IPS DF 4.7 (cell line): ENCODE results near the gene SMIM44.

ENCODE experiments used
- DNase-seq: peaks from one replicate; pipeline ENCODE4 v3.0.0-alpha.2; 2013; ENCODE audit warnings: low spot score; ENCODE audit errors: extremely low read depth

SMIM44 gene

GRCh38 chr19:3441986-3442329 lies 41.3 kb downstream of the SMIM44 start:
- no peak for DNase-seq

GRCh38 chr19:3441089-3441985 lies 41.9 kb downstream of the SMIM44 start:
- DNase-seq: no peak

- no peak for DNase-seq
Observed at GRCh38 chr19:3440082-3440481, 43.2 kb downstream of the SMIM44 start.

DNA sequence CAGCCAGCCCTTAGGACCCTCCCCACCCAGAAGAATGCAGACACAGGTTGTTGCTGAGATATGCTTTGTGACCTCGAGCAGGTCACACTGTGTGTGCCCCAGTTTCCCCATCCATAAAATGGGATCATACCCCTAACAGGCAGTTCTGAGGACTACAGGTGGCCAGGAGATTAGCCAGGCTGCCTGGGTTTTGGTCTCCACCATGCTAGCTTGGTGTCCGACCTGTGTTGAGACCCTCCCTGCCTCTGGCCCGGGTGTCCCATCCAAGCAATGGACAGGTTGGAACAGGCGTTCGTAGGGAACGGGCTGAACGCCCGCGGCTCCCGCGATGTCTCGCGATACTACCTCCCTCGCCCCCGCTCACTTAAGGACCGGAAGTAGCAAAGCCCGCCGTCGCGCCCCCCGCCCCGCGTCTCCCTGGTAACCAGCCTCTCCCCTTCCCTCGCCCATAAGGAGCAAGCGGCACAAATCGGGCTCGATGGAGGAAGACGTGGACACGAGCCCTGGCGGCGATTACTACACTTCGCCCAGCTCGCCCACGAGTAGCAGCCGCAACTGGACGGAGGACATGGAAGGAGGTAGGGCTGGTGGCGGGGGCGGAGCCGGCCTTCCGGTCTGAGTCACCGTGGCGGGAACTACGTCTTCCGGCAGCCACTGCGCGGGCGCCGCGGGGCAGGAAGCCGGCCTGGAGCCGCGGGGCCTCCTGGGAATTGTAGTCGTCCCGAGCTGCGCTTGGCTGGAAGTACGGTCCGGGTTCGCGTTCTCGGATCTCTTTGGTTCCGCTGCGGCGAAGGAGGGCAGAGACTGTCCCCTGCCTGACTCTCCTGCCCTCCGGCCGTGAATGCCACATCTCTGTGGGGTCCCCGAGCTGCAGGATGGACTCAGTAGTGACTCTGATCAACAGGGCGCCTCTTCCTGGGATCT lies 48.3 kb downstream of the SMIM44 start:
- peak; percentile 76 for DNase-seq

- DNase-seq: no peak
Observed at GRCh38 chr19:3433805-3434540, 49.3 kb downstream of the SMIM44 start.

DNA sequence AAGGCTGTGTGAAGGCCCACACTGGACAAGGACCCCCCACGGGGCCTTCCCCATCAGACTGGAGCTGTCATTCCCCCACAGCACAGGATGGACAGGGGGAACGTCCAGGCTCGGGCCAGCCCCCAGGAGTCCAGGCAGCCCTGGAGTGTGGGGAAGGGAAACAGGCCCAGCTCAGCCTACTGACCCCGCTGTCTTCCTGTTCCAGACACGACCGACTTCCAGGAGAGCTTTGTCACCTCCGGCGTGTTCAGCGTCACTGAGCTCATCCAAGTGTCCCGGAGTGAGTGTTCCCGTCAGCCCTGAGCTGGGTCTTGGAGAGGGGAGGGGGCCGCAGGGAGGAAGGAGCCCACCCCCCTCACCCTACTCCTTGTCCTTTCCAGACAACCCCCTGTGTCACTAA lies 49.9 kb downstream of the SMIM44 start:
- DNase-seq: no peak
